ENCODE data around the gene LETM1. TPM values are rescaled to one million over a fixed set of nuclear protein-coding genes. Genes with fewer than 3 reads are reported as not detected.

Gene LETM1
- polyA plus RNA-seq, 1 donor (not counting 4 experiments of a cell fraction or from before 2014, with no cell fraction given): 25.6 TPM

GRCh38 chr4:1830642-1831228 lies 25.2 kb downstream of the LETM1 start:
- H3K36me3 ChIP-seq (ENCODE audit: control insufficient read depth in 2 of 2, extremely low read depth in 1 of 2, insufficient read depth in 2 of 2, low read length in 2 of 2): peaks cover 28 to 44% of the 10 kb centered on the region in 2 experiments
- no peak for DNase-seq (ENCODE audit: low read depth, low spot score)
- H2AFZ ChIP-seq (ENCODE audit: control insufficient read depth, low read length): no peak overlapping the region
- H3K27ac ChIP-seq (ENCODE audit: control insufficient read depth, insufficient read depth, low read length): no peak overlapping the region
- no peak overlapping the region for H3K4me3 ChIP-seq (ENCODE audit: control insufficient read depth in 2 of 3, extremely low read depth in 1 of 3, insufficient read depth in 2 of 3, low read depth in 1 of 3, low read length in 3 of 3)
- no peak for FAIRE-seq
- no peaks in the 10 kb centered on the region for H3K9me3 ChIP-seq (ENCODE audit: control insufficient read depth, low read depth, low read length)
- H3K79me2 ChIP-seq (ENCODE audit: control insufficient read depth, insufficient read depth, low read length): peaks cover 2% of the 10 kb centered on the region
- no peaks in the 10 kb centered on the region for H4K20me1 ChIP-seq (ENCODE audit: control insufficient read depth, extremely low read depth, insufficient read depth, low read length)
- no peaks in the 10 kb centered on the region for H3K4me1 ChIP-seq (ENCODE audit: control insufficient read depth, extremely low read depth, insufficient read depth, low read length)
- dilution Hi-C loops (cut with MboI; ENCODE audit: extremely low pct_ligation_motif_present, low sequenced_read_pairs): no loop called here
- no peak for TF ChIP-seq EZH2 (IDR thresholded peaks at IDR 0.05; ENCODE audit: low read length)
- TF ChIP-seq, protein P1, sequence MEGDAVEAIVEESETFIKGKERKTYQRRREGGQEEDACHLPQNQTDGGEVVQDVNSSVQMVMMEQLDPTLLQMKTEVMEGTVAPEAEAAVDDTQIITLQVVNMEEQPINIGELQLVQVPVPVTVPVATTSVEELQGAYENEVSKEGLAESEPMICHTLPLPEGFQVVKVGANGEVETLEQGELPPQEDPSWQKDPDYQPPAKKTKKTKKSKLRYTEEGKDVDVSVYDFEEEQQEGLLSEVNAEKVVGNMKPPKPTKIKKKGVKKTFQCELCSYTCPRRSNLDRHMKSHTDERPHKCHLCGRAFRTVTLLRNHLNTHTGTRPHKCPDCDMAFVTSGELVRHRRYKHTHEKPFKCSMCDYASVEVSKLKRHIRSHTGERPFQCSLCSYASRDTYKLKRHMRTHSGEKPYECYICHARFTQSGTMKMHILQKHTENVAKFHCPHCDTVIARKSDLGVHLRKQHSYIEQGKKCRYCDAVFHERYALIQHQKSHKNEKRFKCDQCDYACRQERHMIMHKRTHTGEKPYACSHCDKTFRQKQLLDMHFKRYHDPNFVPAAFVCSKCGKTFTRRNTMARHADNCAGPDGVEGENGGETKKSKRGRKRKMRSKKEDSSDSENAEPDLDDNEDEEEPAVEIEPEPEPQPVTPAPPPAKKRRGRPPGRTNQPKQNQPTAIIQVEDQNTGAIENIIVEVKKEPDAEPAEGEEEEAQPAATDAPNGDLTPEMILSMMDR (optimal IDR thresholded peaks at IDR 0.05 in 1 of 3, IDR thresholded peaks at IDR 0.05 in 1 of 3, conservative IDR thresholded peaks at IDR 0.05 in 1 of 3; ENCODE audit: extremely low read depth in 1 of 3, insufficient read depth in 2 of 3, low read length in 3 of 3): no peak
- no peak overlapping the region for H3K9ac ChIP-seq (ENCODE audit: control insufficient read depth, extremely low read depth, insufficient read depth, low read length)
- no peaks in the 10 kb centered on the region for H3K27me3 ChIP-seq (ENCODE audit: control insufficient read depth, extremely low read depth, insufficient read depth, low read length)
- no peak overlapping the region for H3K4me2 ChIP-seq (ENCODE audit: control insufficient read depth, extremely low read depth, insufficient read depth, low read depth, low read length)
- no peaks in the 10 kb centered on the region for H3K9me1 ChIP-seq (ENCODE audit: control insufficient read depth, extremely low read depth, insufficient read depth, low read length)

DNA sequence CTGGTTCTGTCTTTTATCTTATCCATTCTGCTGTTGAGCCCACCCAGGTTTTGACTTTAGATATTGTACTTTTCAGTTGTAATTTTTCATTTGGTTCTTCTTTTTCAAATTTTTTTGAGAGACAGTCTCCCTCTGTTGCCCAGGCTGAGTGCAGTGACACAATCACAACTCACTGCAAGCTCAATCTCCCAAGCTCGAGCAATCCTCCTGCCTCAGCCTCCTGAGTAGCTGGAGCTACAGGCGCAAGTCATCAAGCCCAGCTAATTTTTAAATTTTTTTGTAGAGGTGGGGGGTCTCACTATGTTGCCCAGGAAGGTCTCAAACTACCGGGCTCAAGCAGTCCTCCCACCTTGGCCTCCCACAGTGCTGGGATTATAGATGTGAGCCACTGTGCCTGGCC lies 25.7 kb downstream of the LETM1 start:
- no peak overlapping the region for H2AFZ ChIP-seq (ENCODE audit: control insufficient read depth, low read length)
- H3K9me3 ChIP-seq (ENCODE audit: control insufficient read depth, low read depth, low read length): no peaks in the 10 kb centered on the region
- H3K4me2 ChIP-seq (ENCODE audit: control insufficient read depth, extremely low read depth, insufficient read depth, low read depth, low read length): no peak overlapping the region
- H4K20me1 ChIP-seq (ENCODE audit: control insufficient read depth, extremely low read depth, insufficient read depth, low read length): no peaks in the 10 kb centered on the region
- no peak overlapping the region for H3K9ac ChIP-seq (ENCODE audit: control insufficient read depth, extremely low read depth, insufficient read depth, low read length)
- TF ChIP-seq, protein P1 (optimal IDR thresholded peaks at IDR 0.05 in 1 of 3, IDR thresholded peaks at IDR 0.05 in 1 of 3, conservative IDR thresholded peaks at IDR 0.05 in 1 of 3; ENCODE audit: extremely low read depth in 1 of 3, insufficient read depth in 2 of 3, low read length in 3 of 3): no peak
- TF ChIP-seq EZH2 (IDR thresholded peaks at IDR 0.05; ENCODE audit: low read length): no peak
- H3K4me1 ChIP-seq (ENCODE audit: control insufficient read depth, extremely low read depth, insufficient read depth, low read length): no peaks in the 10 kb centered on the region
- DNase-seq (ENCODE audit: low read depth, low spot score) (no peak), FAIRE-seq (no peak)
- no peak overlapping the region for H3K4me3 ChIP-seq (ENCODE audit: control insufficient read depth in 2 of 3, extremely low read depth in 1 of 3, insufficient read depth in 2 of 3, low read depth in 1 of 3, low read length in 3 of 3)
- dilution Hi-C loops (cut with MboI; ENCODE audit: extremely low pct_ligation_motif_present, low sequenced_read_pairs): no loop called here
- peaks cover 2% of the 10 kb centered on the region for H3K79me2 ChIP-seq (ENCODE audit: control insufficient read depth, insufficient read depth, low read length)
- peaks cover 28 to 42% of the 10 kb centered on the region in 2 experiments for H3K36me3 ChIP-seq (ENCODE audit: control insufficient read depth in 2 of 2, extremely low read depth in 1 of 2, insufficient read depth in 2 of 2, low read length in 2 of 2)
- H3K9me1 ChIP-seq (ENCODE audit: control insufficient read depth, extremely low read depth, insufficient read depth, low read length): no peaks in the 10 kb centered on the region
- H3K27ac ChIP-seq (ENCODE audit: control insufficient read depth, insufficient read depth, low read length): no peak overlapping the region
- H3K27me3 ChIP-seq (ENCODE audit: control insufficient read depth, extremely low read depth, insufficient read depth, low read length): no peaks in the 10 kb centered on the region

All from keratinocyte (primary cell).